GOT3 (cell line): ENCODE results near the gene DCAF8.

ENCODE experiments used
- DNase-seq: peaks from one replicate; lab custom pipeline; 2025; ENCODE audit warnings: mixed read lengths; lab: John Stamatoyannopoulos, UW

Gene DCAF8

DNA sequence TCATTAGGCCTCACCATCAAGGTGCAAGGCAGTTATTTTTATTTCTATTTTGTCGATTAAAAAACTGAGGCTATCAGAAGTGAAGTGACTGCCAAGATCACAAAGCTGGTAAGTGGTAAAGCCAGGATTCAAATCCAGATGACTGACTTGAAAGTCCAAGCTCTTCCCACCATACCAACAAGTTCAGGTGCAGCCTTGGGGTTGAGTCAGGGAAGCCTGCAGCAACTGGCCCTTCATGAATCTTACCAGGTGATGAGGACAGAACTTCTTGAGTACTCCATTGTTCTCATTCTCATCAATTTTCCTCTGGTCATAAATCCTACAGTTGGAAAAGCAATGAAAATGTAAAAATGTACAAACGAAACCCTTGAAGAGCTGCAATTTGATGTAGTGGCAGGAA lies 37.0 kb downstream of the DCAF8 start:
- no peak for DNase-seq

DNA sequence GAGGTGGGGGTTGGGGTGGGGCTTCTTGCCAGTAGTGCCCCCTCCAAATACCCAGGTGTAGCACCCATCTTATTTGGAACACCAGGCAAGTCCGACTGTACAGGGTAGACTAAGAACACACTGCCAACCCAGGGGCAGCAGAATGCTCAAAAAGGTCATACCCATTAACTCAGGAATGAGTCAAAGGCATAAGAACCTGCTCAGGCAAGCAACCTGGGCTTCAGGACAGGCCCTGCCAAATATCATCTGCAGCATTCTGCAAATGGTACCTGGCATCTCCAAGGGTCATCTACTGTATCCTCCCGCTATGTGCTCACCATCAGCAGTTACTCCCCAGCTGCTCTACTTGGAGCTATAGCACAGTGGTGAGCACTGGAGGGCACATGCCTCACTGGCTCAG lies 37.7 kb downstream of the DCAF8 start:
- no peak for DNase-seq

DNA sequence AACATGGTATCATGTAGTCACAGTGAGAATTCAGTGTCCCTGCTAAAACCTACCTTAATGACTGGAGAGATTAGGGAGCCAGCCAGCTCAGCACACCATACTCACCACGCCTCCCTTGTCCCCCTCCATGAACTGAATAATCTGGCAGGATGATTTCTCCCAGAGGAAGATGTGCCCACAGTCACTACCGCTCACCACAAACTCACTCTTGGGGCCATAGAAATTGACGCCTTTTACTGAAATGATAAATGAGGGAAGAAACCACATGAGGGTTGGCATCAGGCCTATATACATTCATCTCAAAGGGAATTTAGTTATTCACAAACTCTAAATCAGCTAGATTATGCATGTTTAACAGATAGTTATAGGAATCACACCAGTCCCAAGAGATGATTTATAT lies 39.8 kb downstream of the DCAF8 start:
- no peak for DNase-seq

GRCh38 chr1:160221089-160221488 lies 41.3 kb downstream of the DCAF8 start:
- no peak for DNase-seq

DNA sequence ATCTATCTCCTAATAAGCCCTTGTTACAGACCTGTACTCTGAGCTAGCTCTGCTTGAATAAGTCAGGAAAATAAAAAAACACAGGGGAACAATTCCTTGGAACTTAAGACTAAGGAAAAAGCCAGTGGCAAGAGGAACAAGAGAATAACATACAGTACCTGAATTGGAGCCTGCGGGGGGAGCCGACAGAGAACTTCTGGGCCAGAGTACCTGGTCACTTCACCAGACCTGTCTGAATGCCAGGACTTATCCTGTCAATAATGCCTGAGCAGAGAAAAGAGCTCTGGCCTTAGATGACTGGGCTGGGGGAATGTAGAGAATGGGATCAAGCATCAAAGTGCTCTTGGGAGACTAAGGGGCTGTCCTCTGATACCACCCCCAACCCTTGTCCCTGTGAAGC lies 42.0 kb downstream of the DCAF8 start:
- DNase-seq: no peak

DNA sequence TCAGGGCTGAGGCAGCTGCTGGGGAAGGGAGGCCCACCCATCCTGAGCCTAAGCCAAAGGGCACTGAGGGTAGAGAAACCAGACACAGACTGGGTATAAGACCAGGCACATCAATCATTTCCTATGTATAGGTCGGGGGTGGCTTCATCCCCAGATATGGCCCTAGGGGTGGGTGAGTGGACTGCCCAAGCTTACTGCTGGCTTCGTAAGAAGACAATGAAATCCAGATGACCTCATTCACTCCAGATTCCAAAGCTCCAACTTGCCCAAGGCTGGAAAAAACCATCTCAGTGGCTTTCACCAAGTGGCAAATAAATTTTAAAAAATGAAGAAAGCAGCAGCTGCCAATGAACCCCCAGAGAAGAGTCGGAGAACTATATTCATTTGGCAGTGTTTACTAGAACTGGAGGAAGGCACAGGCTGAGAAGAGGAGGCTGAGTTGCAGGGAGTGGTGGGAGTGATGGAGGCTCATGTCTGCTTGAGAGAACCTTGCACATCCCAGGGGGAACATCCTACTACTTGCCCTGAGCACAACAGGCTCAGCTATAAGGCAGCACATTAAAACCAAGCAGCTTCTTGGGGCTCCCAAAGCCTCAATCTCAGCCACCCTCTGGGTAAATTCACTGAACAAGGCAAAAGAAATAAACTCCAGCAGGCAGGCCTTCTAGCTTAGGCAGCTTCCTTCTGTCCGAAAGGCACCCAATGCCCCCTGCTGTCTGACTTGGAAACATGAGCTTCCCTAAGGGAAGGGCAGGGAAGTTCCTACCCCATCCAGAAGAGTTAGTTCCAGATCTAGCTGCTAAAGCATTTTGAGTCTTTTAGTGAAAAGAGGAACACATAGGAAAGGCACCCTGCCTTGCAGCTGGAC lies 43.1 kb downstream of the DCAF8 start:
- no peak for DNase-seq

DNA sequence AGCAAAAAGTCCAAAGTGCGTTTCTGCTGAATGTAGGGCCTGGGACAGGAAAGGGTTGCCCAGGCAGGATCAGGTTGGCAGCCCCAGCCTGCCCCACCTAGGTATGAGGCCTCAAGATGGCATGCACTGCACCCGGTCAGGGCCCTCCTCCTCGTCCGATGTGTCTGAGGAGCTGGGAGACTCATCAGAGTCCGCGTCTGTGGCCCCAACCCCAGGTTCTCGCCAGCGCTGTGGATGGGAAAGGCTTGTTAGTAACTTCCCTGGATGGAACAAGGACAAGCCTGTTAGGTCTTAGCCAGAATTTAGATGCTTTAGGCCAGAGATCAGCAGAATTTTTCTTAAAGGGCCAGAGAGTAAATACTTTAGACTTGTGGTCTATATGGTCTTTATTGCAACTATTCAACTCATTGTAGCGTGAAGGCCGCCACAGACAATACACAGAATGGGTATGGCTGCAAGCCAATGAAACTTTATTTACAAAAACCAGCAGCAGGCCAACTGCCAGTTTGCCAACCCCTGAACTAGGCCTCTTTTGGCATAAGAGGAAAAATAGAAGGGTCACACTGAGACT lies 44.8 kb downstream of the DCAF8 start:
- no peak for DNase-seq

DNA sequence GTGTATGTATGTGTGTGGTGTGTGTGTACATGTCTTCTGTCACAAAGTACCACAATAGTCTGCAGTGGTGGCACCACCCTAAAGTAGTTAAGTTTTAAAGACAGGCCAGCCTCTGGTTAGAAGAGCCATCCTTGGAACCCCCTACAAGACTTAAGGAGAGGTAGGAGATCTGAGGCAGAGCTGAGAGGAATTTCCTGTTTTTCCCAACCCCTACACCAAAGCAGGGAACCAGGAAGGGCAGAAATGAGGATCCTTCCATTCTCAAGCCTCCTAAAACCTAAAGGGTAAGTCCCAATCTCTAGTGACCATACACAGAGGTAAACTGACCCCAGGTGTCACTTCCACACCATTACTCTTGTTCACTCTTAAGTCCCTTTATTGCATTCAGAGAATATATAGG lies 46.0 kb downstream of the DCAF8 start:
- no peak for DNase-seq

DNA sequence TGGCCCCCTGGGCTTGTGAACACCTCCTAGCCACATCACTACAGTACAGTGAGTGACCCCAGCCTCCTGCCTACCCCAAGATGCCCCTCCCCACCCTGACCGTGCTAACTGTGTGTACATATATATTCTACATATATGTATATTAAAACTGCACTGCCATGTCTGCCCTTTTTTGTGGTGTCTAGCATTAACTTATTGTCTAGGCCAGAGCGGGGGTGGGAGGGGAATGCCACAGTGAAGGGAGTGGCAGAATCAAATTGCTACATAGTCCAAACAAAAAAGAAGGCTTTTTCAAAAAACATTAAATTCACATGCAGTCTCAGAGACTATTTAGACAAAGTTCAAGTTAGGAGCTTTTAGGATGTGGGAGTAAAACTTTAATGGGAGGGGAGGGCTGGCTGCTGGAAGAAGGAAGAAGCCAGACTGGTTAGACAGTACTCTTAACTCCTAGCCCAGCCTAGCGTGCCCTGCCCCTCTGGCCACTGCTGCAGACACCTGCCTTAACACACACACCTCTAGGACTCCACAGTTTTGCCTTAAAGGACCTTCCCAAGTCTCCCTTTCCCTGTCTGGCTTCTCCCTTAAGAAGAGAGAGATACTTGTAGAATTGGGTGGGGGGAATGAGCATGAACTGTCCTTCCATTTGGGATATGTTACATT lies 47.7 kb downstream of the DCAF8 start:
- DNase-seq: no peak

DNA sequence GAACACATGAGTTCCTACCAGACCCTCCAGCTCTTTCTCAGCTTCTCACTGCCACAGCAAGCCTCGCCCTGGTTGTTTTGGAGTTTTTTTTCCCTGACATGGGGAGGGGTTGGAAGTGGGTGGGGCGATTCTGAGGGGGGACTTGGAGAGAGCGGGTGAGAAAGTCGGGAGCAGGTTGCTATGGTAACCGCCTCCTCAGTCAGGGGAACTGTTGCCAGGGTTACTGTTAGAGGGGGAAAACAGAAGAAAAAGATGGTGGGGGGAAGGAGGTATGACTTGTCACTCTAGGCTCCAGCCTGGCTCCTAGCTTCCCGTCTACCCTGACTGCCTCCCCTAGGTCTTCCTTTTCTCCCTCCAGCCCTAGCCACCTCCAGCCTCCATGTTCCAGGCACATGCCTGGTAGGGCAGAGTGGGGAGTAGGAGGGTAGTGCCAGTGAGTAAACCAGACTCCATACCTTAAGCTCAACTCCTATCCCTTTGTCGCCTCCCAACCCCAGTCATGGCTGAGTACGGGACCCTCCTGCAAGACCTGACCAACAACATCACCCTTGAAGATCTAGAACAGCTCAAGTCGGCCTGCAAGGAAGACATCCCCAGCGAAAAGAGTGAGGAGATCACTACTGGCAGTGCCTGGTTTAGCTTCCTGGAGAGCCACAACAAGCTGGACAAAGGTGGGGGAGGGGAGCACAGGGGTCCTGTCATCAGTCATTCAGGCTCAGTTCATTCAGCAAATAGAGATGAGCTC lies 51.1 kb downstream of the DCAF8 start:
- DNase-seq: no peak

GRCh38 chr1:160210561-160210960 lies 51.8 kb downstream of the DCAF8 start:
- DNase-seq: no peak

DNA sequence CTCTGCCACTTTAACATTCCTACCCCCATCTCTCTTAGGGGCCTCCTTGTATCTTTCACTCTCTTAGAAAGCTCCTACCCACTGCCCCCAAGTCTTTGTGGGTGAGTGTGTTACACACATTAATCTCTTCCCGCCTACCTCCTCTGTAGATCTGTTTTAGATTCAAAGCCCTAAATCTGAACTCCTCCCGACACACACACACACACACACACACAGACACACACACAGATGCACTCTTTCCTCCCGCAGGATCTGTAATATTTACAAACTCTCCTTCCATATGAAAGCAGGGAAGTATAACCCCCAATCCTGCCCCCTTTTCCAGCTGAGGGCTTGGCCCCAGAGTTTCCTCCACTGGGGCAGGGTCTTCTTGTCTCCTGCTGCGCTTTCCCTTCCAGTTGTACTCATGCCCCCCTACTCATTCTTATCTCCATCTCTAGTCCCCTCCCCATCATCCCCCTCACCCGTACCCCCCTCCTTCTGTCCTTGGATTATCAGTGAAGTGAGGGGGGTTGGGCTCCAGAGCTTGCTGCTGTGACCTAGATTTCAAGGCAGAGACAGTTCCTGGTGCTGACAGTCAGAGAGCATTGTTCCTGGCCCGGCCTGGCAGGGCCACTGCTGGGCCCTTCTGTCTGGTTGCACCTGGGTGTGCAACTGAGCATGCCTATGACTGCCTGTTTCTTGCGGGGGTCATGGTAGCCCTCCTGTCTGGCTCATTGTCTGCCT lies 52.9 kb downstream of the DCAF8 start:
- no peak for DNase-seq

DNA sequence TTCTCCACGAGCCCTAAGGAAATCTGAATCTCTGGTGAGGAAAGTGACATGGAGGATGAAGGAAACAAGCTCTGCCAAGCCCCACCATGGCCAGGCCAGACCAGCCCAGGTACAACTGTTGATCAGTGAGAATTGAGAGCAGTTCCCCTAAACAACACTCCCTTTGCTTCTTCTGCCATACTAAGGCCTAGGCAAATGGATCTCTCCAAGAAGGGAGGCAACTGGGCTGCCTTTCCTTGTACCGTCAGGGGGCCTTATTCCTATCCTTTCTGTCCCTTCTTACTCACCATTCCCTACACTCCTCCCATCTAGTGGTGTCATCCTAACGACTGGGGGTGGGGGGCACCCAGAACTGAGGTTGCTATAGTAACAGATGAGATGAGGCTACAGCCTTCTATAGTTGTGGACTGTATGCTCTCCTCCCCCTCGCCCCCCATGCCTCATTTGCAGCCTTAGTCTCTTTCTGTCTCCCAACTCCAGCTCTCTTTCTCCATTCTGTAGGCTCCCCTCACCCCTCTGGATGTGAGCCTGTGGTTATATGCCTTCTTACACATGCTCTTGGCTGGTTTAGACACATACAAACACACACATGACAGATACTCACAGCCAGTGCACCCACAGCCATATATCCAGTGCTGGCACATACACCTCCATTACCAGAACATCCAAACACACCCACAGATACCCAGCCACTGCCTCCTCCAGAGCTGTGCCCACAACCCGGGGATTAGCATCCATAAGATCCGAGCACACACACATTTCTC lies 53.6 kb downstream of the DCAF8 start:
- no peak for DNase-seq

GRCh38 chr1:160207771-160208556 lies 54.4 kb downstream of the DCAF8 start:
- no peak for DNase-seq

GRCh38 chr1:160207118-160207650 lies 55.2 kb downstream of the DCAF8 start:
- DNase-seq: no peak

DNA sequence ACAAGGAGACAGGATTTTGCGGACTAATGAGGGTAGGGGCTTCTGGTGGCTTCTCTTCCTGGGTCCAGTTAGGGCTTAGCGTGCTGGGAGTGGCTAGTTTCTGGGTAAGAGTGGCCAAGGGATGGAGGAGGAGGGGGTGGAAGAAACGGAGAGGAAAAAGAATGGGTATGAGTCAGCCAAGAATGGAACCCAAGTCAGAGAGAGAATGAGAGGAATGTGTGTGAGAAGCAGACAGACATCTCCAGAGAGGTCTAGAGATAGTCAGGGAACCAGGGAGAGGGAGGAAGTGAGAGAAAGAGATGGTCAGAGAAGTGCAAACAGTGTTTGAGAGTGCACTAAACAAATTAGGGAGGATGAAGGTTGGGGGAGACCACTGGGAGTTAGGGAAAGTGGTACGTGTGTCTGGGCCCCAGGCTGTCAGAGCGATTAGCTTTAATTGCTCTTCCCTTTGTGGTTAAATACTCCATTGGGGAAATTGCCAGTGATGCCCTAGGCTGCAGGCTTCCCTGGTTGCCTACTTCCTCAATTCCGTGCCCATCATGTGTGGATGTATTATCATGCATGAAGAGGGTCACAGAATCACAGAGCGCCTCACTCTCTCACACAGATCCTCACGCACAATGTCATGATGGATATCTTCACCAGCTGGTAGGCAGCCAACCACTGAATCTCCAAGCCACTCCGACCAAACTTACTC lies 55.8 kb downstream of the DCAF8 start:
- DNase-seq: no peak

- no peak for DNase-seq
Observed at GRCh38 chr1:160206036-160206389, 56.3 kb downstream of the DCAF8 start.

- DNase-seq: no peak
Observed at GRCh38 chr1:160205242-160206035, 56.9 kb downstream of the DCAF8 start, which contains the start of gene PEA15. TSS of gene PEA15 (plus strand) at chr1:160205384. CDS start at chr1:160211545, 6,161 bp downstream.
